ENCODE results near the gene SLC9C1.

Gene SLC9C1

DNA sequence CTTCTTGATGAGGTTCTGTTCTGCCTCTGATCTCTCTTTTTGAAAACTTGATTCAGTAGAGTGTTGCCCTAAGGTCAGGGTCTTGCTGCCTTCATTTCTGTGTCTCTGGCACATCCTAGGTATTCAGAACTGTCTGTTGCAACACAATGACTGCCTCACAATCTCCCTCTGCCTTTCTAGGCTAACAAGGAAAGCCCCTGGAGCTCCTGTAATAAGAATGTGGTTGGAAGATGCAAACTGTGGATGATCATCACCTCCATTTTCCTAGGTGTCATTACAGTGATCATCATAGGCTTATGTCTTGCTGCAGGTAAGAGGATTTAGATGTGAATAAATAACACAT lies 200.9 kb downstream of the SLC9C1 start:
- TF ChIP-seq, protein P1, sequence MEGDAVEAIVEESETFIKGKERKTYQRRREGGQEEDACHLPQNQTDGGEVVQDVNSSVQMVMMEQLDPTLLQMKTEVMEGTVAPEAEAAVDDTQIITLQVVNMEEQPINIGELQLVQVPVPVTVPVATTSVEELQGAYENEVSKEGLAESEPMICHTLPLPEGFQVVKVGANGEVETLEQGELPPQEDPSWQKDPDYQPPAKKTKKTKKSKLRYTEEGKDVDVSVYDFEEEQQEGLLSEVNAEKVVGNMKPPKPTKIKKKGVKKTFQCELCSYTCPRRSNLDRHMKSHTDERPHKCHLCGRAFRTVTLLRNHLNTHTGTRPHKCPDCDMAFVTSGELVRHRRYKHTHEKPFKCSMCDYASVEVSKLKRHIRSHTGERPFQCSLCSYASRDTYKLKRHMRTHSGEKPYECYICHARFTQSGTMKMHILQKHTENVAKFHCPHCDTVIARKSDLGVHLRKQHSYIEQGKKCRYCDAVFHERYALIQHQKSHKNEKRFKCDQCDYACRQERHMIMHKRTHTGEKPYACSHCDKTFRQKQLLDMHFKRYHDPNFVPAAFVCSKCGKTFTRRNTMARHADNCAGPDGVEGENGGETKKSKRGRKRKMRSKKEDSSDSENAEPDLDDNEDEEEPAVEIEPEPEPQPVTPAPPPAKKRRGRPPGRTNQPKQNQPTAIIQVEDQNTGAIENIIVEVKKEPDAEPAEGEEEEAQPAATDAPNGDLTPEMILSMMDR (IDR thresholded peaks at IDR 0.05; ENCODE audit: control insufficient read depth, insufficient read depth, low read depth, low read length, missing control alignments): no peak
- DNase-seq (ENCODE audit: low read depth): no peak
- no peak overlapping the region for H3K4me3 ChIP-seq (ENCODE audit: control insufficient read depth, low read depth, low read length)

DNA sequence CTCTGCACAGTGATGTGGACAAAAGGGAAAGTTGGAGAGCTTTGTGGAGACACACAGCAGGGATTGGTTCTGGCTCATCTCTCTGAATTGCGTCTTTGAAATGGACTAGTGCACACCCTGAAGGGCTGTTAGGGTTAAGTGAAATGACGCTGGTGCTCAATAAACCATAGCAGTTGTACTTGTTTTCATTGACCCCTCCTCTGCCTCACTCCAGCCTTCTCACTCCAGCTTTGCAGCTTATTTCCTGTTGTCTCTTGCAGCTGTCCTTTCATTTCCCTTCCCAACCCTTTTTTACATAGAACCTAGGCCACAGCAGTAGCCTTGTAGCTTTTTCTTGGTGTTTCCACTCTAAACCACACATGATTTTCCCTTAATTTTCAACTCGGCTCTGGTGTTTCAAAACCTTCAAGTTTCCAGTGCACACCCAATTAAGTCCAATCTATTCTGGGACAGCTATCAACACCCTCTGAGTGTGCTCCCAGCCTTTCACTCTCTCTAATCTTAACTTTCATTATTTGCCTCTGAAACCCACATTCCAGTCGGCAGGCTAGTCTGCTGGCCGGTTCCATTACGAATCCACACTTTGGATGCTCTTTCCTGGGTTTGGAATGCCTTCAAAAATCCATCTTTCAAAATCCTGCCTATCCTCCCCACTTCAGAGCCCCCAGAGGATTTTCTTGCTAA lies 201.4 kb downstream of the SLC9C1 start:
- TF ChIP-seq, protein P1 (IDR thresholded peaks at IDR 0.05; ENCODE audit: control insufficient read depth, insufficient read depth, low read depth, low read length, missing control alignments): no peak
- no peak for DNase-seq (ENCODE audit: low read depth)
- no peak overlapping the region for H3K4me3 ChIP-seq (ENCODE audit: control insufficient read depth, low read depth, low read length)

DNA sequence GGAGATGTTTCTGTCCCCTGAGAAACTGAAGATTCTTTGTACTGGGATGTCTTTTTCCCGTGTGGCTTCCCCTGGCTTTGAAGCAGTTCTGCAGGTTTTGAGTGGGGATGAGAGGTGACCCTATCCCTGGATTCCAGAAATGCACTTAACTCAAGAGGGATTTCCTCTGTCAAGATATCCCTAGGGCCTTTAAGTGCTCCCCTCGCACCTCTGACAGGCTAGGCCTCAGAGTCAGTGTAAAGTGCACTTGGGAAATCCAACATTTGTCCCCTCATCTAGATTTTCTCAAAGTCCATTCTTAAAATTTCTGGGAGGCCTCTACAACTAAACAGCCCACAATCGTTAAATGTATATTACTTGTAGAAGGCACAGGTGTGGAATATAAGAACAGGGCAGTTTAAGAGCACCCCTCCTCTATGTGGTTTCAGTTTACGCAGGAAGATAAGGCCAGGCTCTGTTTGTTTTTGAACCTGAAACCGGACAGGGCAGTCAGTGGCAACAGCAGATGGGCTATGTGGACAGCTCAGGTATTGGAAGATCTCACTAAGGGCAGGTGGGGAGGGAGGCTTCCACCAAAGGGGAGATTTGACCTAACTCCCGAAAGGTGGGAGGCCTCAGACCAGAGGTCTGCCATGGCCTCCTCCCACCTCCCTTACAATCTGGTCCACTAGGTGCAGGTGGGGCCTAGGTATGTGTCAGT lies 203.0 kb downstream of the SLC9C1 start:
- DNase-seq (ENCODE audit: low read depth): no peak
- TF ChIP-seq, protein P1 (IDR thresholded peaks at IDR 0.05; ENCODE audit: control insufficient read depth, insufficient read depth, low read depth, low read length, missing control alignments): no peak
- no peak overlapping the region for H3K4me3 ChIP-seq (ENCODE audit: control insufficient read depth, low read depth, low read length)

Measured in AG09309 (cell line).